ENCODE data around the gene SOCS4. TPM values are rescaled to one million over a fixed set of nuclear protein-coding genes. Genes with fewer than 3 reads are reported as not detected.

Gene SOCS4
- total and polyA plus RNA-seq, 2 of the 13 experiments (the other 11 are each of a cell fraction or from before 2014, with no cell fraction given): 4.0 to 10.0 TPM

- WGBS (ENCODE audit: low lambda C conversion rate): 93% methylated on average over 4 of the region's 4 CpGs
- intact Hi-C loops (cut with micrococcal nuclease; ENCODE audit: unreplicated experiment): no loop called here
- peak; percentile 96 for TF ChIP-seq ZNF121 (CRISPR knock-in tag; IDR thresholded peaks at IDR 0.05)
- TF ChIP-seq ZNF235 (CRISPR knock-in tag; IDR thresholded peaks at IDR 0.05; ENCODE audit: borderline replicate concordance): no peak
- Histone ChIP-seq H3K4me3 (replicated peaks in 1 of 3; ENCODE audit: insufficient read depth in 1 of 3, low read depth in 2 of 3, low read length in 3 of 3) (no peak overlapping the region), H2AFZ (ENCODE audit: low read length) (no peak overlapping the region), H3K4me2 (ENCODE audit: low read depth, low read length) (no peak overlapping the region), H3K27ac (ENCODE audit: extremely low read length, insufficient read depth, low read length) (no peak overlapping the region), H3K36me3 (replicated peaks in 1 of 2; ENCODE audit: control insufficient read depth in 1 of 2, insufficient read depth in 2 of 2, low read length in 2 of 2) (no peaks in the 10 kb centered on the region), H3K9me3 (ENCODE audit: low read length) (no peaks in the 10 kb centered on the region), H3K79me2 (ENCODE audit: insufficient read depth, low read length) (no peaks in the 10 kb centered on the region), H3K4me1 (ENCODE audit: insufficient read depth, low read length) (peaks cover 13% of the 10 kb centered on the region), H3K27me3 (ENCODE audit: control insufficient read depth in 1 of 2, insufficient read depth in 2 of 2, low read length in 2 of 2) (no peaks in the 10 kb centered on the region), H3K9ac (ENCODE audit: insufficient read depth, low read depth, low read length) (no peak overlapping the region), H4K20me1 (ENCODE audit: insufficient read depth, low read length) (no peaks in the 10 kb centered on the region)
- DNase-seq (ENCODE audit: low spot score) (no peak), ATAC-seq (no peak), FAIRE-seq (no peak)
- no TSS peak for BruUV-seq (replicated peaks)
- in situ Hi-C loops (cut with HindIII; ENCODE audit: extremely low pct_ligation_motif_present, low pct_unique_long_range_greater_than_20kb): no loop called here
- CTCF ChIA-PET (ENCODE audit: low intra/inter-chr PET ratio, low total read pairs): no interaction called here
- POLR2A ChIA-PET: interaction anchor here (0.9 to 1.5 kb wide), 2 partner anchors 18 to 32 kb away, joined by 3 to 4 read pairs; no protein-coding TSS in a partner anchor
These were observed 44.0 kb downstream of the SOCS4 start for GRCh38 chr14:55070981-55071411.

GRCh38 chr14:55071870-55072640 lies 45.0 kb downstream of the SOCS4 start:
- FAIRE-seq (no peak), DNase-seq (ENCODE audit: low spot score) (no peak), ATAC-seq (no peak; the same call in 2 of the 3 replicates)
- Histone ChIP-seq H3K36me3 (replicated peaks in 1 of 2; ENCODE audit: control insufficient read depth in 1 of 2, insufficient read depth in 2 of 2, low read length in 2 of 2) (no peaks in the 10 kb centered on the region), H3K9ac (ENCODE audit: insufficient read depth, low read depth, low read length) (no peak overlapping the region), H2AFZ (ENCODE audit: low read length) (no peak overlapping the region), H3K4me1 (ENCODE audit: insufficient read depth, low read length) (peaks cover 14% of the 10 kb centered on the region), H3K27me3 (ENCODE audit: control insufficient read depth in 1 of 2, insufficient read depth in 2 of 2, low read length in 2 of 2) (no peaks in the 10 kb centered on the region), H3K27ac (ENCODE audit: extremely low read length, insufficient read depth, low read length) (no peak overlapping the region), H3K4me3 (replicated peaks in 1 of 3; ENCODE audit: insufficient read depth in 1 of 3, low read depth in 2 of 3, low read length in 3 of 3) (no peak overlapping the region), H3K4me2 (ENCODE audit: low read depth, low read length) (no peak overlapping the region), H3K79me2 (ENCODE audit: insufficient read depth, low read length) (no peaks in the 10 kb centered on the region), H4K20me1 (ENCODE audit: insufficient read depth, low read length) (no peaks in the 10 kb centered on the region), H3K9me3 (ENCODE audit: low read length) (no peaks in the 10 kb centered on the region)
- no TSS peak for BruUV-seq (replicated peaks)
- TF ChIP-seq U2AF1 (optimal IDR thresholded peaks at IDR 0.05; ENCODE audit: low read depth, low read length) (no peak), PLRG1 (conservative IDR thresholded peaks at IDR 0.05) (no peak), CBX5 (CRISPR knock-in tag; IDR thresholded peaks at IDR 0.05; ENCODE audit: borderline replicate concordance) (no peak), ZNF607 (CRISPR knock-in tag; IDR thresholded peaks at IDR 0.05; ENCODE audit: borderline replicate concordance) (no peak), SP4 (CRISPR knock-in tag; IDR thresholded peaks at IDR 0.05) (no peak), ARID4A (CRISPR knock-in tag; IDR thresholded peaks at IDR 0.05; ENCODE audit: borderline replicate concordance) (no peak), MED1 (CRISPR knock-in tag; IDR thresholded peaks at IDR 0.05) (no peak), ZNF121 (CRISPR knock-in tag; IDR thresholded peaks at IDR 0.05) (no peak), ZBTB2 (CRISPR knock-in tag; IDR thresholded peaks at IDR 0.05; ENCODE audit: low read depth) (no peak), FOXC1 (CRISPR knock-in tag; IDR thresholded peaks at IDR 0.05; ENCODE audit: borderline replicate concordance) (no peak), ZNF883 (CRISPR knock-in tag; IDR thresholded peaks at IDR 0.05; ENCODE audit: not compliant biosample characterization) (no peak)
- ChIA-PET CTCF (ENCODE audit: low intra/inter-chr PET ratio, low total read pairs) (no interaction called here), POLR2A (interaction anchor here (0.9 kb wide), 1 partner anchor 31 kb away, joined by 3 read pairs; no protein-coding TSS in a partner anchor)
- intact Hi-C loops (cut with micrococcal nuclease; ENCODE audit: unreplicated experiment): no loop called here
- 81% methylated on average over 10 of the region's 10 CpGs for WGBS (ENCODE audit: low lambda C conversion rate)
- in situ Hi-C loops (cut with HindIII; ENCODE audit: extremely low pct_ligation_motif_present, low pct_unique_long_range_greater_than_20kb): no loop called here
